ENCODE results near the gene IPO7.

Gene IPO7

GRCh38 chr11:9490376-9490775 lies 105.9 kb downstream of the IPO7 start:
- no peak for DNase-seq (ENCODE audit: low read depth in 2 of 3, low spot score in 1 of 3)

- no peak for DNase-seq (ENCODE audit: low read depth in 2 of 3, low spot score in 1 of 3)
Observed at GRCh38 chr11:9493492-9493891, 109.0 kb downstream of the IPO7 start.

- DNase-seq (ENCODE audit: low read depth in 2 of 3, low spot score in 1 of 3), result no peak
Observed at GRCh38 chr11:9494316-9494715, 109.9 kb downstream of the IPO7 start.

GRCh38 chr11:9495803-9496514 lies 111.5 kb downstream of the IPO7 start:
- no peak for DNase-seq (ENCODE audit: low read depth in 2 of 3, low spot score in 1 of 3)

All from stimulated activated CD4-positive, alpha-beta T cell treated with anti-CD3 and anti-CD28 coated beads, Interleukin-12 subunit alpha, Interleukin-12 subunit beta, amount 100 ng/mL, for 48 hours (primary cell).